HUES48 (cell line): ENCODE measurements around the gene EML6.

Source experiments
- H3K27ac ChIP-seq: one replicate; pipeline ENCODE4 v1.7.0; 2013; ENCODE audit warnings: low read depth, low read length, inconsistent platforms
- H3K27me3 ChIP-seq: 2 replicates; pipeline ENCODE4 v1.6.1; 2013; ENCODE audit warnings: mild to moderate bottlenecking, low read length; ENCODE audit not compliant: control insufficient read depth, insufficient read depth
- H3K36me3 ChIP-seq: 2 replicates; pipeline ENCODE4 v1.6.1; 2013; ENCODE audit warnings: low read length; ENCODE audit not compliant: control insufficient read depth, insufficient read depth
- H3K4me1 ChIP-seq: 2 replicates; pipeline ENCODE4 v1.6.1; 2013; ENCODE audit warnings: mild to moderate bottlenecking, low read length; ENCODE audit not compliant: control insufficient read depth, insufficient read depth
- H3K4me3 ChIP-seq: 2 replicates; pipeline ENCODE4 v1.5.1; 2013; ENCODE audit warnings: mild to moderate bottlenecking, low read depth, low read length
- H3K9ac ChIP-seq: 2 replicates; pipeline ENCODE4 v1.6.1; 2013; ENCODE audit warnings: mild to moderate bottlenecking, low read depth, low read length, moderate library complexity
- H3K9me3 ChIP-seq: 2 replicates; pipeline ENCODE4 v1.6.1; 2013; ENCODE audit warnings: low read length; ENCODE audit not compliant: control insufficient read depth, insufficient read depth

The EML6 gene

DNA sequence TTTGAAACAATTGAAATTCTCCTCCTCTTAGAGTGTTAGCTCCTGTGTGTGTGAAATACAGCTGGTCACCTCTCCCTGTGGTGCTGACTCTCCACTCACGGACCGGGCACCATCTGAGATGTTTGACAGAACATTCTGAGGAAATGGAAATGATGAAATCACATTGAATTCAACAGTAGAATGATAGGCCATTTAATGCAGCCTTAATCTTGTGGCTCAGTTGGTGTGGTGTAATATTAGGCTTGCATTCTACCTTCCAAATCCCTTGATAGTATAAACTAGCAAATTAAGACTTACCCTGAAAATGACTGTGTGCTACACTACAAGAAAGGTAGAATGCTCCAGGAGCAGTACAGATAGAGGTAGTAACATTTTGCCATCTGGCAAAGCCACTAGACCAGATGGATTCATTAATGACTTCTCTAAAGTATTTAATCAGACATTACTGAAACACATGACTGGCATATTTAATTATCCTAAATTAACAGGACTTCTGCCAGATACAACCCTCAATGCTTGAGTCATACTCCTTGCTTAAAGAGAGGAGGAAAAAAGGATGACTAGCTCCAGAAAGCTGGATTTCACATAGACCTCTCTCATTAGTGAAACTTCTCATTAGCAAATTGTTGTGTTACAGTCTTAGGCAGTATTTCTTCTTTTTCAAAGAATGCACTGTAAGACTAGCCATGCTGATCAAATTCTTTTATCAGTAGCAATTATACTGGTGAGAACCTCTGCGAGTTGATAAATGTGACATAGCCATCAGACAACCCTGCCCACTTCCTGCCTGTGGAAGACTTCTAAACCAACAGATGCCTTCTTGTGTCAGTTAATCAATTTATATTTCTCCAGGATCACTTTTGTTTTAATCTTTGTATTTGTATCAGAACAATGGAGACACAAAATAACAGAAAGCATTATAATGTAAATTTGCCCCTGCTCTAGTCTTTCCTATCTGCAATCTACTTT lies 80.6 kb downstream of the EML6 start:
- no peak overlapping the region for H3K9ac ChIP-seq
- no peak overlapping the region for H3K27ac ChIP-seq
- H3K4me3 ChIP-seq: no peak overlapping the region
- H3K27me3 ChIP-seq: no peaks in the 10 kb centered on the region
- no peaks in the 10 kb centered on the region for H3K36me3 ChIP-seq
- H3K4me1 ChIP-seq: no peaks in the 10 kb centered on the region
- H3K9me3 ChIP-seq: no peaks in the 10 kb centered on the region

DNA sequence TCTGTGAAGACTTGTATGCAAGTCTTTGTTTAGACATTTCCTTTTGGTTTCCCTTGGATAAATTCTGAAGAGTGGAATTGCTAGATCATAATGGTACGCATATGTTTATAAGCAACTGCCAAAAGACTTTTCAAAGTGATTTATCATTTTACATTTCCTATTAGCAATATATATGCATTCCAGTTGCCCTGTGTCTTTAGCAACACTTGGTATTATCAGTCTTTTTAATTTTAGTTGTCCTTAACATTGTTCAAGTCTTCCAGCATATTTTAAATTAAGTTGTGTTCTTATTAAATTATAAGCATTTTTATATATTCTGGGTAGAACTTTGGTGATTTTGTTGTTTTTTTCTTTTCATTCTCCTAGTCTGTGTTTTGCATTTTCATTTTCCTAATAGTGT lies 81.8 kb downstream of the EML6 start:
- Histone ChIP-seq H3K36me3 (no peaks in the 10 kb centered on the region), H3K4me3 (no peak overlapping the region), H3K4me1 (no peaks in the 10 kb centered on the region), H3K27ac (no peak overlapping the region), H3K27me3 (no peaks in the 10 kb centered on the region), H3K9ac (no peak overlapping the region), H3K9me3 (no peaks in the 10 kb centered on the region)

DNA sequence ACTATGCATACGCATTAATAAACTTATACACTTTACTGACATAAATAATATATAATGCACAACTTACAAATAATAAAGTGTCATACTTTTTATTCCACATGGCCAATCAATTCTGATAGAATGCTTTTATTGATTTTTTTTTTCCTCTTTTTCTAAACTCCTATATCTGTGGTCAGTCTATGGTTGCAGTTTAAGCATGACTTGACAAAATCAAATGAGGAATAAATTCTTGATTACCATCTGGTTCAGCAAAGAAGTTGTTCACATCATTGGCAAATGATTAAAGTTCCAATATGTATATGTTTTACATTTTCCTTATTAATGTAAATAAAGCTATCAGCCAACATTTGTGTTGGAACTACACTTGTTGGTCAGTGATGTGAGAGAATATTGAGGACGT lies 83.5 kb downstream of the EML6 start:
- H3K9me3 ChIP-seq: no peaks in the 10 kb centered on the region
- H3K27me3 ChIP-seq: no peaks in the 10 kb centered on the region
- no peak overlapping the region for H3K4me3 ChIP-seq
- H3K27ac ChIP-seq: no peak overlapping the region
- no peak overlapping the region for H3K9ac ChIP-seq
- H3K4me1 ChIP-seq: no peaks in the 10 kb centered on the region
- H3K36me3 ChIP-seq: no peaks in the 10 kb centered on the region

DNA sequence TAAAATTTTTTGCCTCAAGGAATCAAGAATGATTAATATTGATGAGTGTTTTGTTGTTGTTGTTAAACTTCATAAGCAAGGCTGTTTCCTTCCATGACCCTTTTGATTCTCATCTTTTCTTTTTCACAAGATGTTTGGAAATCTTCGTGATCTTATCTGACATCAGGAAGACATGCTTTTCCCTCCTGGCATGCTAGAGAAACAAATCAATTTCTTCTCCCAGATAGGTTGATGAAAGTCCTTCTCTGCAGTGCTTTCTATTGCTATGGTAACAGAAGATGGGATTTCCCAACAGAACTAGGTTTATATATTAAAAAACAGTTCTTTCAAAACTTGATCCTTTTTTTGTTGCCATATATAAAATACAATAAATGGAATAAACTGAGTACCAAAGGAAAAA lies 85.2 kb downstream of the EML6 start:
- Histone ChIP-seq H3K27ac (no peak overlapping the region), H3K27me3 (no peaks in the 10 kb centered on the region), H3K36me3 (no peaks in the 10 kb centered on the region), H3K9me3 (no peaks in the 10 kb centered on the region), H3K9ac (no peak overlapping the region), H3K4me1 (no peaks in the 10 kb centered on the region), H3K4me3 (no peak overlapping the region)

DNA sequence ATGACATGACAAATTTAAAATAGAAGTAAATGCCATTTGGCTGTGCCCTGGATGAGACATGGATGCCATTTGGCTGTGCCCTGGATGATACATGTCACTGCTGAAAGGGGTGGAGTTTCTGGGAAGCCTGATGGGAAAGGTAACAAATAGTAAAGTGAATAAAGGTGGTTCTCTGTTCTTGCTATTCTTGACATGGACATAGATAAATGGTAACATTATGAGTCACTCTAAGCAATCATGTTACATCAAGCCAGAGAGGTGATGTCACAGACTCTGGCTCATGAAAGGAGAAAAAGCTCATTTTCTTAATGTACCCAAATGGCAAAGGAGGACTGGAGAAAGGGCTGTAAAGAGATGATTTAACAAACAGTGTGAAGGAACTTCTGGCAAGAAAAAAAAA lies 86.4 kb downstream of the EML6 start:
- no peaks in the 10 kb centered on the region for H3K9me3 ChIP-seq
- no peaks in the 10 kb centered on the region for H3K36me3 ChIP-seq
- no peak overlapping the region for H3K27ac ChIP-seq
- H3K27me3 ChIP-seq: no peaks in the 10 kb centered on the region
- no peak overlapping the region for H3K9ac ChIP-seq
- H3K4me1 ChIP-seq: no peaks in the 10 kb centered on the region
- H3K4me3 ChIP-seq: no peak overlapping the region

DNA sequence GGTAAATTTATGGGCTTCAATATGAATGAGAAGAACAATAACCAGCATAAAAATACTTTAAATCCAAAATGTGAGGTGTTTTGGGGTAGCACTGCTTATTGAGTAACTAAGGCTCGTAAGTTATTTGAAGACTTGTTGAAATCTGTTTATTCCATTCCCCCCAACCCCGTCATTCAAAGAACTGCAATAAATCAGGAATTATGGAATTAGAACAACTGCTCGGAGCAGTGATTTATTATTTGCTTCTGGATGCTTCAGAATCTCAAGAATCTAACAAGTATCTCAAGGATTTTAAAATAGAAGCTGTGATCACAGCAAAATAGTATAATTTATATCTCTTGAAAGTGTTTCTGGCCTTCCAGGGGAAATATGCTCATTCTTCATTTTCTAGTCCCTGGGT lies 86.8 kb downstream of the EML6 start:
- no peaks in the 10 kb centered on the region for H3K9me3 ChIP-seq
- no peak overlapping the region for H3K4me3 ChIP-seq
- H3K27ac ChIP-seq: no peak overlapping the region
- no peak overlapping the region for H3K9ac ChIP-seq
- no peaks in the 10 kb centered on the region for H3K4me1 ChIP-seq
- H3K36me3 ChIP-seq: no peaks in the 10 kb centered on the region
- no peaks in the 10 kb centered on the region for H3K27me3 ChIP-seq

DNA sequence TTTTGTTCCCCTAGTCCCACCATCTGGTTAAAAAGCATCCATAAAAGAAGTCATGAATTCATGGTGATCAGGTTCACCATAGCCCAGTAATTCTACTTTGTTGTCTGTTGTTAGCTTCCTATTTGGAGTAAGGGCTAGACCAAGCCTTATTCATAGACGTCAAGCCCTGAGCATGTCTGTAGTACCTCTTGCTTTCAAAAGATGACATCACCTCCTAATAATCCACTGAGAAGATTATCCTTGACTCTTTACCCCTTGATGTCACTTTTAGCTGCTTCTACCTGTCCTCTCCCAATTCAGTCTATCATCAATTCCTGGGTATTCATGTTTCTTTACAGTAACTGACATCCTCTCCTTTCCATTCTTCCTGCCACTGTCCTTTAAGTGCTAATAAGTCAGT lies 90.1 kb downstream of the EML6 start:
- H3K4me3 ChIP-seq: no peak overlapping the region
- no peak overlapping the region for H3K27ac ChIP-seq
- H3K4me1 ChIP-seq: no peaks in the 10 kb centered on the region
- no peaks in the 10 kb centered on the region for H3K9me3 ChIP-seq
- no peaks in the 10 kb centered on the region for H3K36me3 ChIP-seq
- H3K27me3 ChIP-seq: no peaks in the 10 kb centered on the region
- H3K9ac ChIP-seq: no peak overlapping the region

DNA sequence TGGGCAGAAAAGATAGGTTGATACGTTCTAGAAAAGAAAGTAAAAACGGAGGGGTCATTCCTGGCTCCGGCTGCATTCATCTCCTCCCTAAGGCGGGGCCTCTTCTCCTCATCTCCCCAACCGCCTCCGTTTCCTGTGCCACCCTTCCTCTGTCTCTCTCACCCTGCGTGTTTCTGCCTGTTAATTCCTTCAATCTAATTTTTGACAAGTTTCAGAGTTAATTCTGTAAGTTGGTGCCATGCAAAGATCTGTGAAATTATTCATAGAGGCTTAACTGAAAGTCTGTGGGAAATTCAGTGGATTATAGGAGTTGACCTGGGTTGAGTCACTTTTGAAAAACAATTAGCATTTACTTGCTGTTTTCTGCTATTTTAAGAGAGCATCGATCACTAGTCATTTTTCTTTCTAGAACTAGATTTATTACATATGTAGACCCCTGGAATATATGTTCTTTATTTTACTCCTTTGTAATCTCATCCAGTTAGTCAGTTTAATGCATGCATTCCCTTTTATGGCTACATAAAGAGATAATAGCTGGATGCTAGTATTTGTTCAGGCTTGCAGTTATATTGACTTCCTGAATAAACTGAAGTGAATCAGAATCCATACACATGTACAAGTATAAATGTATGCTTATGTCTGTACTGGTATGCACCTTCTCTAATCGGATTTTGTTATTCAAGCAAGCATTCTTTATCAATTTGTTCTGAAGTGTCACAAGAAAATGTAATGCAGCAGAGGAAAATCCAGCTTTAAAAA lies 91.1 kb downstream of the EML6 start:
- H3K4me1 ChIP-seq: no peaks in the 10 kb centered on the region
- H3K9me3 ChIP-seq: no peaks in the 10 kb centered on the region
- H3K36me3 ChIP-seq: no peaks in the 10 kb centered on the region
- no peak overlapping the region for H3K9ac ChIP-seq
- no peaks in the 10 kb centered on the region for H3K27me3 ChIP-seq
- H3K27ac ChIP-seq: no peak overlapping the region
- H3K4me3 ChIP-seq: no peak overlapping the region

DNA sequence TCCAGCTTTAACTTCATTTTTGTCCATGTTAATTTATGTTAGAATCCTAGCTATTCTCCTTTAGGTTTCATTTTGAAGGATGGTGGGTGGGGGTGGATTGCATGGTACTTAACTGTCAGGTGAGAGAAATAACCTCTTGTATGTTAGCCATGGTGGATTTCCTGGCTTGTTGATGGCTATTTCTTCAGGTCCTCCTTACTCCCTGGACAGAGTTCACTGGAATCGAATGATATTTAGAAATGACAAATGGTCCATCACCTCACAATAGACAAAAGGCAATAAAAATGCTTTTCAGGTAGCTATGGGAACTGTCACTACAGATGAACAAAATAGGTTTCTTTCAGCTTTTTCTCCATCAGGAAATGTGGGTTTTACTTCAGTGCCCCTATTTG lies 91.7 kb downstream of the EML6 start:
- Histone ChIP-seq H3K4me1 (peaks cover 2% of the 10 kb centered on the region), H3K9me3 (no peaks in the 10 kb centered on the region), H3K4me3 (no peak overlapping the region), H3K9ac (no peak overlapping the region), H3K27ac (no peak overlapping the region), H3K27me3 (no peaks in the 10 kb centered on the region), H3K36me3 (no peaks in the 10 kb centered on the region)

DNA sequence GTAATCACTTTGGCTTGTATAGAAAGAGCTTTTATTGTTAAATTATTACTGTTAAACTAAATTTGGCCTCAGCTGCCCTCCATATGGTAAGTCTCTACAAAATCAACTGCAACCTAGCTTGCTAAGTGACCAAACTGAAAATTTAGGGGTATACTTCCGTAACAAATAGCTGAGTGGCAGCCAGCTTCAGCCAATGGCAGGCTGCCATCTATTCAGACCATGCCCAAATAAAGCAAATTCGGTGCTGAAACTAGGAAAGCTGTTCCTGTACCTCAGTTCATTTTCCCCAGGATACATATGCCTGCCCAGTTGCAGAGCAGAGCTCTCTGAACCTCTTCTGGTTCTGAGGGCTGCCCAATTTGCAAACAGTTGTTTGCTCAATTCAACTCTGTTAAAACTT lies 94.8 kb downstream of the EML6 start:
- Histone ChIP-seq H3K36me3 (no peaks in the 10 kb centered on the region), H3K9me3 (no peaks in the 10 kb centered on the region), H3K4me3 (no peak overlapping the region), H3K9ac (no peak overlapping the region), H3K27ac (no peak overlapping the region), H3K27me3 (no peaks in the 10 kb centered on the region), H3K4me1 (peaks cover 9% of the 10 kb centered on the region)

DNA sequence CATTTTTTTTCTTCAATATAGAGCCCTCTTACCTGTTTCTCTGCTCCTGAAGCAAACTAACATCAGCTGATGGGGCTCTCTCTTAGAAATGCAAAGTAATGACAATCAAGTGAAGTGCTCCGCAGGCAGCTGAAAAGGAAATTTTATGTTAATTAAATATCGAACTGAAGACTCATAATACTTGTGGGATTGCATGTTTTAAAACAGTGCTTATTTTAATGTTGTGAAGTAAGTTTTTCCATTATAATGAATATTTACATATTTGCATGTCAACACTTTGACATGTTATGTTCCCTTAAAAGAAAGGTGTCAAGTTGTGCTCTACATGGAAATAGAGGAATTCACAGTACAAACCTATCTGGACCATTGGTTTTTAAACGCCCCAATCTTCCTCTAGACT lies 97.1 kb downstream of the EML6 start:
- peaks cover 9% of the 10 kb centered on the region for H3K4me1 ChIP-seq
- no peak overlapping the region for H3K4me3 ChIP-seq
- H3K9me3 ChIP-seq: no peaks in the 10 kb centered on the region
- no peak overlapping the region for H3K27ac ChIP-seq
- peaks cover under 1% of the 10 kb centered on the region; the same call in 1 of the 2 replicates for H3K27me3 ChIP-seq
- no peaks in the 10 kb centered on the region for H3K36me3 ChIP-seq
- H3K9ac ChIP-seq: no peak overlapping the region
